Measurements from ENCODE around the gene HSD17B13. TPM values are rescaled to one million over a fixed set of nuclear protein-coding genes. Genes with fewer than 3 reads are reported as not detected.

HSD17B13 gene
- polyA plus RNA-seq, 1 of the 3 experiments (the other 2 are of a cell fraction), result 0.13 TPM

DNA sequence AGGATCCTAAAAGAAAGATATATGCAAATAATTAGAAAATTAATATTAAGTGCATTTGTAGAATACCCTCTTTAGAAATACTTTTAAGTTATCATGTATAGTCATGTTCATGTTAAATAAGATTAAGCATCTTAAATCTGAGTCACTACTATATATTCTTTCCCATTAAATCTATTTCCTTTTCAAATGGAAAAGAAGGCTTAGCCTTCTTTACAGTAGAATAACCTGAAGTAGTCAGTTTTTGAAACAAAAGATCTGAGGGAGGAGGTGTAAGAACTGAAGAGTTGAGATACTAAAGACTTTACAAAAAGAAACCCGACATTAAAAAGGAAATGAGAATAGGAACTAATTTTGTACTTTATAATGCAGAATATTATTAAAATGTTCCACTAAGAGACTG is 14.7 kb upstream of the HSD17B13 start:
- Histone ChIP-seq H3K4me1 (ENCODE audit: control insufficient read depth in 1 of 2, insufficient read depth in 2 of 2, low read depth in 1 of 2, low read length in 1 of 2) (no peaks in the 10 kb centered on the region), H4K20me1 (ENCODE audit: insufficient read depth) (no peaks in the 10 kb centered on the region), H3F3A (replicated peaks; ENCODE audit: insufficient read depth) (no peaks in the 10 kb centered on the region), H3K4me3 (ENCODE audit: low read depth in 2 of 2, low read length in 1 of 2) (no peak overlapping the region), H3K27me3 (ENCODE audit: insufficient read depth) (no peaks in the 10 kb centered on the region), H3K36me3 (replicated peaks in 1 of 2; ENCODE audit: control insufficient read depth in 1 of 2, insufficient read depth in 2 of 2, low read length in 1 of 2) (peaks cover 25 to 68% of the 10 kb centered on the region in 2 experiments), H3K79me2 (ENCODE audit: insufficient read depth) (no peaks in the 10 kb centered on the region), H3K9ac (no peak overlapping the region), H3K4me2 (no peak overlapping the region), H3K9me2 (no peaks in the 10 kb centered on the region), H3K9me3 (0 out of 2 replicates have a peak, but pooled peaks cover 6% of the 10 kb centered on the region), H2AFZ (ENCODE audit: low read depth) (no peak overlapping the region), H3K27ac (ENCODE audit: low read depth in 2 of 2, low read length in 1 of 2) (no peak overlapping the region)
- CTCF ChIA-PET, result no interaction called here
- POLR2A ChIA-PET, result no interaction called here
- TF ChIP-seq RAD21 (IDR thresholded peaks at IDR 0.05; ENCODE audit: low read length) (no peak), SIN3A (IDR thresholded peaks at IDR 0.05; ENCODE audit: borderline replicate concordance, low read depth, low read length) (no peak), NRF1 (IDR thresholded peaks at IDR 0.05; ENCODE audit: low read depth, low read length) (no peak), FOSL2 (IDR thresholded peaks at IDR 0.05; ENCODE audit: borderline replicate concordance, low read depth) (no peak), RFX5 (IDR thresholded peaks at IDR 0.05; ENCODE audit: low read length) (no peak), EP300 (IDR thresholded peaks at IDR 0.05; ENCODE audit: borderline replicate concordance in 1 of 2, low read depth in 1 of 2, low read length in 1 of 2) (no peak), TCF12 (IDR thresholded peaks at IDR 0.05) (no peak), FOXJ3 (CRISPR knock-in tag; IDR thresholded peaks at IDR 0.05) (no peak), ZBTB33 (IDR thresholded peaks at IDR 0.05; ENCODE audit: borderline replicate concordance, low read depth) (no peak), REST (IDR thresholded peaks at IDR 0.05; ENCODE audit: low read depth, low read length) (no peak), TEAD4 (IDR thresholded peaks at IDR 0.05; ENCODE audit: borderline replicate concordance, insufficient read depth) (no peak), JUND (IDR thresholded peaks at IDR 0.05) (no peak)
- TF ChIP-seq, protein P1, sequence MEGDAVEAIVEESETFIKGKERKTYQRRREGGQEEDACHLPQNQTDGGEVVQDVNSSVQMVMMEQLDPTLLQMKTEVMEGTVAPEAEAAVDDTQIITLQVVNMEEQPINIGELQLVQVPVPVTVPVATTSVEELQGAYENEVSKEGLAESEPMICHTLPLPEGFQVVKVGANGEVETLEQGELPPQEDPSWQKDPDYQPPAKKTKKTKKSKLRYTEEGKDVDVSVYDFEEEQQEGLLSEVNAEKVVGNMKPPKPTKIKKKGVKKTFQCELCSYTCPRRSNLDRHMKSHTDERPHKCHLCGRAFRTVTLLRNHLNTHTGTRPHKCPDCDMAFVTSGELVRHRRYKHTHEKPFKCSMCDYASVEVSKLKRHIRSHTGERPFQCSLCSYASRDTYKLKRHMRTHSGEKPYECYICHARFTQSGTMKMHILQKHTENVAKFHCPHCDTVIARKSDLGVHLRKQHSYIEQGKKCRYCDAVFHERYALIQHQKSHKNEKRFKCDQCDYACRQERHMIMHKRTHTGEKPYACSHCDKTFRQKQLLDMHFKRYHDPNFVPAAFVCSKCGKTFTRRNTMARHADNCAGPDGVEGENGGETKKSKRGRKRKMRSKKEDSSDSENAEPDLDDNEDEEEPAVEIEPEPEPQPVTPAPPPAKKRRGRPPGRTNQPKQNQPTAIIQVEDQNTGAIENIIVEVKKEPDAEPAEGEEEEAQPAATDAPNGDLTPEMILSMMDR (IDR thresholded peaks at IDR 0.05), result no peak
- TF ChIP-seq, protein P2, sequence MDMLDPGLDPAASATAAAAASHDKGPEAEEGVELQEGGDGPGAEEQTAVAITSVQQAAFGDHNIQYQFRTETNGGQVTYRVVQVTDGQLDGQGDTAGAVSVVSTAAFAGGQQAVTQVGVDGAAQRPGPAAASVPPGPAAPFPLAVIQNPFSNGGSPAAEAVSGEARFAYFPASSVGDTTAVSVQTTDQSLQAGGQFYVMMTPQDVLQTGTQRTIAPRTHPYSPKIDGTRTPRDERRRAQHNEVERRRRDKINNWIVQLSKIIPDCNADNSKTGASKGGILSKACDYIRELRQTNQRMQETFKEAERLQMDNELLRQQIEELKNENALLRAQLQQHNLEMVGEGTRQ (IDR thresholded peaks at IDR 0.05; ENCODE audit: borderline replicate concordance, low read depth, low read length), result no peak
- TF ChIP-seq, protein P3, sequence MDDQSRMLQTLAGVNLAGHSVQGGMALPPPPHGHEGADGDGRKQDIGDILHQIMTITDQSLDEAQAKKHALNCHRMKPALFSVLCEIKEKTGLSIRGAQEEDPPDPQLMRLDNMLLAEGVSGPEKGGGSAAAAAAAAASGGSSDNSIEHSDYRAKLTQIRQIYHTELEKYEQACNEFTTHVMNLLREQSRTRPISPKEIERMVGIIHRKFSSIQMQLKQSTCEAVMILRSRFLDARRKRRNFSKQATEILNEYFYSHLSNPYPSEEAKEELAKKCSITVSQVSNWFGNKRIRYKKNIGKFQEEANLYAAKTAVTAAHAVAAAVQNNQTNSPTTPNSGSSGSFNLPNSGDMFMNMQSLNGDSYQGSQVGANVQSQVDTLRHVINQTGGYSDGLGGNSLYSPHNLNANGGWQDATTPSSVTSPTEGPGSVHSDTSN (IDR thresholded peaks at IDR 0.05), result no peak
- DNase-seq, result no peak
- WGBS (ENCODE audit: low lambda C conversion rate), result 94% methylated on average over 1 of the region's 1 CpG
